SK-N-SH (cell line): Measurements from ENCODE around the gene RAI1. TPM values are rescaled to one million over a fixed set of nuclear protein-coding genes. Genes with fewer than 3 reads are reported as not detected.

Experiments used
- CTCF ChIA-PET: fragments of 300-600, 350-600 bp; formaldehyde crosslinking; extraction: SDS; loops from one replicate; lab custom pipeline; 2021; lab: Yijun Ruan, JAX
- POLR2A ChIA-PET: fragments of 350-600 bp; sonication (Branson Sonifier 250); formaldehyde crosslinking; extraction: SDS; loops from one replicate; lab custom pipeline; 2020; ENCODE audit warnings: antibody characterized with exemption, inconsistent platforms; lab: Yijun Ruan, JAX
- DNase-seq: peaks from one replicate; pipeline ENCODE4 v3.0.0; 2012
- H2AFZ ChIP-seq: fragments of 200-600 bp; sonication (generic); 2 replicates; pipeline ENCODE4 v1.8.1; 2016; ENCODE audit warnings: antibody characterized with exemption, mild to moderate bottlenecking, low read depth
- H3F3A ChIP-seq: fragments of 200-600 bp; sonication (generic); replicated peaks from 2 replicates; pipeline ENCODE3; 2016; ENCODE audit warnings: antibody characterized with exemption, mild to moderate bottlenecking; ENCODE audit not compliant: insufficient read depth
- H3K27ac ChIP-seq, 2 experiments: fragments of 200-500 bp in 1 of 2; fragments of 200-600 bp in 1 of 2; sonication (Bioruptor generic) in 1 of 2; sonication (generic), shearing (Covaris generic) in 1 of 2; 2 replicates each; pipeline versions ENCODE4 v1.5.1 to v1.6.1; 2014 to 2016; ENCODE audit warnings: low read depth in 2 of 2, inconsistent platforms in 1 of 2, low read length in 1 of 2, mild to moderate bottlenecking in 1 of 2, mixed read lengths in 1 of 2
- H3K27me3 ChIP-seq: fragments of 200-600 bp; sonication (generic), shearing (Covaris generic); 2 replicates; pipeline ENCODE4 v1.6.1; 2016; ENCODE audit warnings: mixed run types; ENCODE audit not compliant: insufficient read depth
- H3K36me3 ChIP-seq, 2 experiments: fragments of 200-500 bp in 1 of 2; fragments of 200-600 bp in 1 of 2; sonication (Bioruptor generic) in 1 of 2; sonication (generic) in 1 of 2; replicated peaks in 1 of 2; 2 replicates each; pipeline versions ENCODE3 to v1.5.1; 2014 to 2016; ENCODE audit warnings: low read length in 1 of 2, mild to moderate bottlenecking in 1 of 2; ENCODE audit not compliant: insufficient read depth in 2 of 2, control insufficient read depth in 1 of 2
- H3K4me1 ChIP-seq, 2 experiments: fragments of 200-500 bp in 1 of 2; fragments of 200-600 bp in 1 of 2; sonication (Bioruptor generic) in 1 of 2; sonication (generic), shearing (Covaris generic) in 1 of 2; 2 replicates each; pipeline versions ENCODE4 v1.5.1 to v1.6.1; 2014 to 2016; ENCODE audit warnings: low read depth in 1 of 2, low read length in 1 of 2, mixed run types in 1 of 2; ENCODE audit not compliant: insufficient read depth in 2 of 2, control insufficient read depth in 1 of 2
- H3K4me2 ChIP-seq: fragments of 200-600 bp; sonication (generic), shearing (Covaris generic); 2 replicates; pipeline ENCODE4 v1.6.1; 2017; ENCODE audit warnings: mixed run types
- H3K4me3 ChIP-seq, 2 experiments: fragments of 200-500 bp in 1 of 2; fragments of 200-600 bp in 1 of 2; sonication (Bioruptor generic) in 1 of 2; sonication (generic), shearing (Covaris generic) in 1 of 2; 2 replicates each; pipeline versions ENCODE4 v1.5.1 to v1.8.1; 2014 to 2016; ENCODE audit warnings: low read depth in 2 of 2, inconsistent platforms in 1 of 2, low read length in 1 of 2, mild to moderate bottlenecking in 1 of 2, mixed read lengths in 1 of 2, moderate library complexity in 1 of 2
- H3K79me2 ChIP-seq: fragments of 200-600 bp; sonication (generic); 2 replicates; pipeline ENCODE4 v1.8.1; 2017; ENCODE audit warnings: mild to moderate bottlenecking; ENCODE audit not compliant: insufficient read depth
- H3K9ac ChIP-seq: fragments of 200-600 bp; sonication (generic); 2 replicates; pipeline ENCODE4 v1.6.1; 2017; ENCODE audit warnings: mixed run types
- H3K9me2 ChIP-seq: fragments of 200-600 bp; sonication (generic); 2 replicates; pipeline ENCODE4 v1.6.1; 2017; ENCODE audit warnings: mixed run types
- H3K9me3 ChIP-seq: fragments of 200-600 bp; sonication (generic); 2 replicates; pipeline ENCODE4 v1.6.1; 2017; ENCODE audit warnings: mixed run types, mild to moderate bottlenecking, moderate library complexity
- H4K20me1 ChIP-seq: fragments of 200-600 bp; sonication (generic); 2 replicates; pipeline ENCODE4 v1.6.1; 2017; ENCODE audit warnings: mild to moderate bottlenecking, mixed run types; ENCODE audit not compliant: insufficient read depth
- ELF1 ChIP-seq: IDR thresholded peaks from 2 replicates; pipeline ENCODE4 v1.4.0; 2012
- EZH2phosphoT487 ChIP-seq: fragments of 200-600 bp; sonication (generic); IDR thresholded peaks from 2 replicates; pipeline ENCODE4 v1.6.1; 2017; ENCODE audit warnings: low read depth, mixed run types, mild to moderate bottlenecking, antibody characterized with exemption, moderate library complexity, borderline replicate concordance
- FOSL2 ChIP-seq: IDR thresholded peaks from 2 replicates; pipeline ENCODE4 v1.4.0; 2012; ENCODE audit warnings: low read depth, mild to moderate bottlenecking, moderate library complexity, borderline replicate concordance
- FOXM1 ChIP-seq: IDR thresholded peaks from 2 replicates; pipeline ENCODE4 v1.4.0; 2012; ENCODE audit warnings: low read depth, mild to moderate bottlenecking
- GATA2 ChIP-seq: sonication (generic); formaldehyde crosslinking; IDR thresholded peaks from 2 replicates; pipeline ENCODE4 v1.5.0; 2020; ENCODE audit warnings: mild to moderate bottlenecking, missing genetic modification reagents
- JUND ChIP-seq: IDR thresholded peaks from 2 replicates; pipeline ENCODE4 v1.4.0; 2012
- MXI1 ChIP-seq: IDR thresholded peaks from 2 replicates; pipeline ENCODE4 v1.6.1; 2012; ENCODE audit warnings: mild to moderate bottlenecking, low read depth, low read length, improper control_type of control experiment
- NFIC ChIP-seq: IDR thresholded peaks from 2 replicates; pipeline ENCODE4 v1.4.0; 2012; ENCODE audit warnings: borderline replicate concordance
- NRF1 ChIP-seq: IDR thresholded peaks from 2 replicates; pipeline ENCODE4 v1.6.1; 2012; ENCODE audit warnings: low read depth, mild to moderate bottlenecking, low read length
- POLR2AphosphoS5 ChIP-seq: IDR thresholded peaks from 2 replicates; pipeline ENCODE4 v1.6.1; 2012; ENCODE audit warnings: low read depth, low read length
- RAD21 ChIP-seq: IDR thresholded peaks from 2 replicates; pipeline ENCODE4 v1.6.1; 2012; ENCODE audit warnings: mild to moderate bottlenecking, low read length
- SIN3A ChIP-seq: IDR thresholded peaks from 2 replicates; pipeline ENCODE4 v1.6.1; 2012; ENCODE audit warnings: low read depth, mild to moderate bottlenecking, low read length, moderate library complexity, borderline replicate concordance
- SMC3 ChIP-seq: IDR thresholded peaks from 2 replicates; pipeline ENCODE4 v1.6.1; 2012; ENCODE audit warnings: low read depth, low read length, improper control_type of control experiment
- TAF1 ChIP-seq: IDR thresholded peaks from 2 replicates; pipeline ENCODE4 v1.6.1; 2012; ENCODE audit warnings: low read depth, mild to moderate bottlenecking, low read length, moderate library complexity, borderline replicate concordance
- TCF12 ChIP-seq: IDR thresholded peaks from 2 replicates; pipeline ENCODE4 v1.4.0; 2012
- TEAD4 ChIP-seq: IDR thresholded peaks from 2 replicates; pipeline ENCODE4 v1.4.0; 2012; ENCODE audit warnings: mild to moderate bottlenecking, borderline replicate concordance; ENCODE audit not compliant: insufficient read depth
- YY1 ChIP-seq: IDR thresholded peaks from 2 replicates; pipeline ENCODE4 v1.4.0; 2012; ENCODE audit warnings: low read depth, mild to moderate bottlenecking
- WGBS: methylation state at CpG from one replicate; pipeline ENCODE4 v1.1.6; 2017; ENCODE audit warnings: low lambda C conversion rate; 5-methylcytosine and 5-hydroxymethylcytosine counted together
- polyA plus RNA-seq, 3 experiments: library from polyadenylated mRNA; depleted of rRNA; stranded (reverse); fragments of >200 nt; gene quantifications; 2 replicates each; pipeline ENCODE4 v1.2.3, GENCODE V29; 2012
- TF ChIP-seq, protein P1 (sequence below): IDR thresholded peaks from 2 replicates; pipeline ENCODE4 v1.4.0; 2012; ENCODE audit warnings: low read depth
- TF ChIP-seq, protein P2 (sequence below): fragments of 150-350 bp; IDR thresholded peaks from 2 replicates; pipeline ENCODE4 v1.6.1; 2017; ENCODE audit warnings: antibody characterized with exemption, low read length, low read depth, borderline replicate concordance

RAI1 gene
- polyA plus RNA-seq, 1 of the 3 experiments (the other 2 are of a cell fraction): 4.7 TPM

DNA sequence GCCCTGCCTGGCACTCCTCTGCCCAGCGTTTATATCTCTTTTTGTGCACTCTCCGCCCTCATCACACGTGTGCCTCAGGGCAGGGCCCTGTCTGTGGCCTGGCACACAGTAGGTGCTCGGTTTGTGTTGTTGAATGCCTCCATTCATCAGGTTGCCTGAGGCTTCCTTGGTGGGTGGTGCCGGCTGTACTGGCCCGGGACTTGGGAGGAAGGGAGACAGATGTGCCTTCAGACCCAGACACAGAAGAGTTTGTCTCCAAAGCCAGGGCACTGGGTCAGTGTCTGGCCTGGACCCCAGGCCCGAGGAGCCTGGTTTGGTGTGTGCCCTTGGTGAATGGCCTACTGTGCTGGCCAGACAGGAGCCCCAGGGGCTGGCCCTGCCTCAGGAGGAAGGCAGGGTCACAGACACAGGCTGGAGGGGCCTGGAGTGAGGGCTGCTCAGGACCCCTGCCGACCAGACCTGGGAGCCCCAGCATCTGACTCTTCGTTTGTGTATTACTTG, 71.6 kb downstream of the RAI1 start:
- Histone ChIP-seq H3K36me3 (no peaks in the 10 kb centered on the region), H3K4me1 (peaks cover 21 to 77% of the 10 kb centered on the region in 2 experiments; a peak in 3 of 4 replicates)
- ChIA-PET CTCF (interaction anchor here (1.0 kb wide), 1 partner anchor 89 kb away, joined by 3 read pairs; no protein-coding TSS in a partner anchor), POLR2A (no interaction called here)
- no peak for TF ChIP-seq POLR2AphosphoS5
- TF ChIP-seq NFIC: no peak
- TF ChIP-seq GATA2 (CRISPR knock-in tag): peak; percentile 3; the same call in 1 of the 2 replicates
- no peak for TF ChIP-seq TAF1
- TF ChIP-seq, all 33 proteins: peak for 1
- Histone ChIP-seq H3F3A (peaks cover 18% of the 10 kb centered on the region), H3K27ac (peak overlapping the region; percentile 31 to 83; a peak in 3 of 4 replicates), H3K4me3 (peak overlapping the region; percentile 13 to 34; a peak in 2 of 4 replicates), H3K9me2 (no peaks in the 10 kb centered on the region), H3K4me2 (peak overlapping the region; percentile 52; the same call in 1 of the 2 replicates), H3K27me3 (no peaks in the 10 kb centered on the region), H4K20me1 (peaks cover 40% of the 10 kb centered on the region), H2AFZ (no peak overlapping the region), H3K9ac (no peak overlapping the region; the same call in 1 of the 2 replicates), H3K9me3 (no peaks in the 10 kb centered on the region), H3K79me2 (peaks cover 65% of the 10 kb centered on the region; the same call in 1 of the 2 replicates)
- WGBS: 83% methylated on average over 4 of the region's 9 CpGs
- DNase-seq: no peak

- peaks cover 10% of the 10 kb centered on the region for H3F3A ChIP-seq
- no peaks in the 10 kb centered on the region for H3K9me3 ChIP-seq
- peaks cover 0 to 2% of the 10 kb centered on the region in 2 experiments for H3K36me3 ChIP-seq
- WGBS: 91% methylated on average over 11 of the region's 11 CpGs
- no peak overlapping the region for H2AFZ ChIP-seq
- peaks cover 58% of the 10 kb centered on the region; the same call in 1 of the 2 replicates for H3K79me2 ChIP-seq
- H4K20me1 ChIP-seq: peaks cover 34% of the 10 kb centered on the region
- H3K4me1 ChIP-seq: peaks cover 14 to 76% of the 10 kb centered on the region in 2 experiments; a peak in 2 of 4 replicates
- no peak overlapping the region for H3K4me2 ChIP-seq
- H3K4me3 ChIP-seq: no peak overlapping the region
- H3K9me2 ChIP-seq: no peaks in the 10 kb centered on the region
- no peak for DNase-seq
- TF ChIP-seq FOXM1 (no peak), YY1 (no peak), TCF12 (no peak)
- TF ChIP-seq, protein P1, sequence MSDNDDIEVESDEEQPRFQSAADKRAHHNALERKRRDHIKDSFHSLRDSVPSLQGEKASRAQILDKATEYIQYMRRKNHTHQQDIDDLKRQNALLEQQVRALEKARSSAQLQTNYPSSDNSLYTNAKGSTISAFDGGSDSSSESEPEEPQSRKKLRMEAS: no peak
- ChIA-PET POLR2A (no interaction called here), CTCF (interaction anchor here (1.1 to 1.2 kb wide), 2 partner anchors 12 to 24 kb away, joined by 3 read pairs; no protein-coding TSS in a partner anchor)
- peak overlapping the region in 1 of 2 experiments; percentile 35; a peak in 1 of 4 replicates for H3K27ac ChIP-seq
- H3K27me3 ChIP-seq: no peaks in the 10 kb centered on the region
- H3K9ac ChIP-seq: no peak overlapping the region
These were observed 73.7 kb downstream of the RAI1 start for GRCh38 chr17:17754719-17755686.

- H2AFZ ChIP-seq: no peak overlapping the region
- no peak overlapping the region for H3K4me2 ChIP-seq
- CTCF ChIA-PET: interaction anchor here (1.2 kb wide), 1 partner anchor 25 kb away, joined by 3 read pairs; no protein-coding TSS in a partner anchor
- peaks cover 10% of the 10 kb centered on the region for H3F3A ChIP-seq
- H3K9ac ChIP-seq: no peak overlapping the region
- DNase-seq: no peak
- H3K4me3 ChIP-seq: no peak overlapping the region
- WGBS: 94% methylated on average over 8 of the region's 8 CpGs
- no peaks in the 10 kb centered on the region for H3K9me3 ChIP-seq
- peaks cover 36% of the 10 kb centered on the region for H4K20me1 ChIP-seq
- H3K27ac ChIP-seq: no peak overlapping the region; a peak in 1 of 4 replicates
- H3K9me2 ChIP-seq: no peaks in the 10 kb centered on the region
- H3K4me1 ChIP-seq: peaks cover 14 to 73% of the 10 kb centered on the region in 2 experiments; a peak in 2 of 4 replicates
- H3K79me2 ChIP-seq: peaks cover 58% of the 10 kb centered on the region; the same call in 1 of the 2 replicates
- H3K36me3 ChIP-seq: peaks cover 0 to 2% of the 10 kb centered on the region in 2 experiments
- H3K27me3 ChIP-seq: no peaks in the 10 kb centered on the region
- POLR2A ChIA-PET: no interaction called here
- TF ChIP-seq NRF1 (no peak), RAD21 (no peak), MXI1 (no peak), FOSL2 (no peak), SMC3 (no peak), JUND (no peak), EZH2phosphoT487 (no peak), TEAD4 (no peak), ELF1 (no peak), SIN3A (no peak)
- TF ChIP-seq, protein P2, sequence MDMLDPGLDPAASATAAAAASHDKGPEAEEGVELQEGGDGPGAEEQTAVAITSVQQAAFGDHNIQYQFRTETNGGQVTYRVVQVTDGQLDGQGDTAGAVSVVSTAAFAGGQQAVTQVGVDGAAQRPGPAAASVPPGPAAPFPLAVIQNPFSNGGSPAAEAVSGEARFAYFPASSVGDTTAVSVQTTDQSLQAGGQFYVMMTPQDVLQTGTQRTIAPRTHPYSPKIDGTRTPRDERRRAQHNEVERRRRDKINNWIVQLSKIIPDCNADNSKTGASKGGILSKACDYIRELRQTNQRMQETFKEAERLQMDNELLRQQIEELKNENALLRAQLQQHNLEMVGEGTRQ: no peak
These were observed 74.5 kb downstream of the RAI1 start for GRCh38 chr17:17755715-17756114.
